Stimulated activated CD4-positive, alpha-beta T cell treated with anti-CD3 and anti-CD28 coated beads, Interleukin-4, amount 100 ng/mL, for 1 hour (primary cell): Measurements from ENCODE around the gene XRN1.
"Not testable (repeated sequence)": the region's sequence is repeated elsewhere in the genome, so short reads cannot be mapped to it uniquely, and the experiment has no call there.

ENCODE experiments used
- DNase-seq: peaks from one replicate; pipeline ENCODE4 v3.0.0-alpha.2; 2020

The XRN1 gene

GRCh38 chr3:142436951-142437585, 10.8 kb downstream of the XRN1 start:
- DNase-seq = no peak

DNA sequence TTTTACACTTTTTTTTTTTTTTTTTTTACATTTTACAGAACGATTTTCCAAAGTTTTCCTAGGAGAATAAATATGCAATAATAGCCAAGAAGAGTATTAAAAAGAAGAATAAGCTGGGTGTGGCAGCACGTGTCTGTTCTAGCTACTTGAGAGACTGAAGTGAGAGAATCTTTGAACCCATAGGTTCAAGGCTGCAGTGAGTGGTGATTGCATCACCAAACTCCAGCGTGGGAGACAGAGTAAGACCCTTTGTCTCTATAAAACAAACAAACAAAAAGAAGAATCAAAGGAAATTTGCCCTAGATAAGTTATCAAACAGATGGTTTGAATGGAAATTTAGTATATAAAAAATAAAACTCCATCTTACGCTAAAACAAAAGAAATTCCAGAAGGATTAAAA, 13.3 kb downstream of the XRN1 start:
- DNase-seq = no peak

GRCh38 chr3:142433110-142433509, 14.7 kb downstream of the XRN1 start:
- no peak for DNase-seq

GRCh38 chr3:142429582-142429981, 18.3 kb downstream of the XRN1 start:
- DNase-seq = no peak

DNA sequence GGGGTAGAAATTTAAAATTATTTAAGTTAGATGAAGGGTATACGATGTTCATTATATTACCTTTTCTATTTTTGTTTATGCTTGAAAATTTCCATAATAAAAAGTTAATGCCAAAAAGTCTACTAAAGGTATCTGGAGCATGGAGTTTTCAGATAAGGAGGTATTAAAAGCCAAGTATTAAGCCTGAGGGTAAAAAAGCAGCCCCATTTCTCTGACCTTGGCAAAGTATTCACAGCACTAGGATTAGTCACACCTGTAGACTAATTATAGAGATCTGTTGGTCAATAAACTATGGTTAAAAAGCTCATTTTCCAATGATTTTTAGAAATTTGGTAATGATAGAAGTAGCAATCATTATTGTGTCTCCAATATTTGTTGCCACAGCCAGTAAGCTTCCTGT, 23.1 kb downstream of the XRN1 start:
- DNase-seq = no peak

DNA sequence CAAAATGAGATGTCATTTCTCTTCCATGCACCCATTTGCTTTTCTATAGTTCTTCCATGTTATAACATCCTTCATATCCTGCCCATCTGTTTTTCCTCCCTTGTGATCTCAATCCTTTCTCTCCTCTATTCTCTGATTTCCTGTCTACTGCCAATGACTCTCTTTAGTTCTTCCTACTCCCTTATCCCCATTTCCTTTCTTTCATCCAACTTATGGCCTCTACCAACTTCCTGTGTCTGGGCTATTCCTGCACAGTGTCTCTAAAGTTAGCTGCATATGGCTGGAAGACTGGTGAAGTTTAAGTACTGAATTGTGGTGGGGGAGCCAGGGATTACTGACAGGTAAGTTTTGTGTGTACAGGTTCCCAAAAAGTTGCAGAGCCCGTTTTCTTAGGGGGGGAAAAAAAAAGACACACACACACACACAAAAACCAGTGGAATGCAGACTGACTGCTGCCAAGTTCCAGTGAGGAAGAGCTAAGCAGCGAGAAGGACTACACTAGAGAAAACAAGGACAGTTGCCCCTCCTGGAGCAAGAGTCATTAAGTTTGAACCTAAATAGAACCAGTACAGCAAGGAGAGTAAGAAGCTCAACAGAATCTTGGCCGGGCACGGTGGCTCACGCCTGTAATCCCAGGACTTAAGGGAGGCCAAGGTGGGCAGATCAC, 28.8 kb downstream of the XRN1 start:
- no peak for DNase-seq

- no peak for DNase-seq
These were observed 30.5 kb downstream of the XRN1 start for GRCh38 chr3:142417302-142417701.

- not testable (repeated sequence) for DNase-seq
These were observed 47.3 kb downstream of the XRN1 start for GRCh38 chr3:142400537-142400936.

DNA sequence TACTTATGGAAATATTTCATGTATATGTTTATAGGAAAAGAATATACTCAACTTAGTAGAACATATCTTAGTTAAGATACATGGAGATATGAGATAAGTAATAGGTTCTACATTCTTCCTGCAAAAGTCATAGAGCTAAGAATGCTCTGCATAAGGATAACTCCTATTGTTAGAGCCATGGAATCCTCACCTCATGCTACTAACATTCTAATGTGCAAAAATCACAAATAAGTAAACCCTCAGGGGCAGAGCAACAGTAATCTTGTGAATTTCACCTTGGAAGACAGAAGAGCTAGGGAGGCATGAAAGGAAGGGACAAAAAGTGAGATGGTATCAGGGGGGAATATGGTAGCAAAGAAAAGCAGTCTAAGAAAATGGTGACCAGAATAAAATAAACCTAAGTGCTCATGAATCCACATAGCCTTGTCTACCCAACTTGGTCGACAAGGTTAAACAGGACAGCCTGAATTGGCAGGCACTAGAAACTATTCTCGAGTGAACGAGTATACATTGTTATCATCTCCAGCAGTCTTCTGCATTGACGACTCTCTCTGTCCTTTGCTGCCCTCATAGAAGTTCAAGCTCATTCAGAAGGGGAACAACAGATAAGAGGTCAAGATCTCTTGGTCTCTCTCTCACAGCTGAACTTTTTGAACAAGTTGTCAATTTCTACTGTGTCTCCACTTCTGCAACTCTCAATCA, 52.8 kb downstream of the XRN1 start:
- no peak for DNase-seq

- no peak for DNase-seq
These were observed 62.8 kb downstream of the XRN1 start for GRCh38 chr3:142385078-142385477.

- DNase-seq = no peak
These were observed 73.2 kb downstream of the XRN1 start for GRCh38 chr3:142374687-142375086.

DNA sequence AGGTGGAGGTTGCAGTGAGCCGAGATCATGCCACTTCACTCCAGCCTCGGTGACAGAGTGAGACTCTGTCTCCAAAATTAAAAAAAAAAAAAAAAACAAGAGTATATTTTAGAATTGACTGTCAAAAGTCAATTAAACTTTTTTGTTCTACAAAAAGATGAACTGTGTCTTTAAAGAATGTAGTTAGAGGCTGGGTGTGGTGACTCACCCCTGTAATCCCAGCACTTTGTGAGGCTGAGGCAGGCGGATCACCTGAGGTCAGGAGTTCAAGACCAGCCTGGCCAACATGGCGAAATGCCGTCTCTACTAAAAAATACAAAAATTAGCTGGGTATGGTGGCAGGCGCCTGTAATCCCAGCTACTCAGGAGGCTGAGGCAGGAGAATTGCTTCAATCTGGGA, 78.3 kb downstream of the XRN1 start:
- DNase-seq = not testable (repeated sequence)

- DNase-seq = no peak
These were observed 81.4 kb downstream of the XRN1 start for GRCh38 chr3:142366434-142366833.

- no peak for DNase-seq
These were observed 83.8 kb downstream of the XRN1 start for GRCh38 chr3:142363936-142364467.

GRCh38 chr3:142363433-142363832, 84.4 kb downstream of the XRN1 start:
- DNase-seq = not testable (repeated sequence)

DNA sequence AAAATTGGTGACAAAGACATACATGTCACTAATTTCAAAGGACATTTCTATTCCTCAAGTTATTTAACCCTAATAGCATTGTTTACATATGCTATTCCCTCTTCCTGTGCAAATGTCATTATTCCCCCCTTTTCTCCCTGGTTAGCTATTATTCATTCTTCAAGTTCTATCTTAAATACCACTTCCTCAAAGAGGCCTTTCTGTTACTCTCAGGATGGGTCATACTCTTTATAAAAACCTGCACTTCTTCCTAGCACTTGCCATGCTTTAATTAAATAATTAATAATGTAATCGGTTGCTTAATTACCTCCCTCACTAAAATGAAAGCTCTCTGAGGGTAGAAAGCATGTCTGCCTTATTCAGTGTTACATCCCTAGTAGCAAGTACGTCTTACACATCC, 88.5 kb downstream of the XRN1 start:
- no peak for DNase-seq

DNA sequence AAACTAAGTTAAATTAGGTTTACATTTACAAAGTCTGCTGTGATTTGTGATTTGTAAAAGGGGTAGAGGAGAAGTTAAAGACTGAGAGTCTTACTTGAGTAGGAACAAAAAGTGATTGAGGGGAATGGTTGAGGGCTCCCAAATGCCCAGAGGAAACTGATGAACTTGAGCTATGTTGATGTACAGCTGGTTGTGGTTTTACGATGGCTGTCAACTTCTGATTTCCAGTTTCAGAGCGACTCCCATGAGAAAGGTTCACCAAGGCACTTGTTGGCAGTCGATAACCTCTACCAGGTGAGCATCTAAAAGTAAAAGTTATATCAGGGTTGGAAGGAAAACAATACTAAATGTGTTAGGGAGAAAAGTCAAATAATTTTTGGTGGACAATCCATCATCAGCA, 91.0 kb downstream of the XRN1 start:
- DNase-seq = no peak

- no peak for DNase-seq
These were observed 92.1 kb downstream of the XRN1 start for GRCh38 chr3:142355692-142356091.

DNA sequence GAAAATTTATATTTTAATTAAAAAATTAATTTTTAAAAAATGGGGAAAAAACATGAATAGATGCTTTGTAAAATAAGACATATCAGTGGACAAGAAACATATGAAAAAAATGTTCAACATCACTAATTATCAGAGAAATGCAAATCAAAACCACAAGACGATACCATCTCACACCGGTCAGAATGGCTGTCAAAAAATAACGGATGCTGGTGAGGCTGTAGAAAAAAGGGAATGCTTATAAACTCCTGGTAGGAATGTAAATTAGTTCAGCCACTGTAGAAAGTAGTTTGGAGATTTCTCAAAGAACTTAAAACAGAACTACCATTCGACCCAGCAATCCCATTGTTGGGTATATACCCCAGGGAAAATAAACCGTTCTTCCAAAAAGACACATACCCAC, 93.8 kb downstream of the XRN1 start:
- no peak for DNase-seq

- DNase-seq = no peak
These were observed 94.3 kb downstream of the XRN1 start for GRCh38 chr3:142353571-142353970.

DNA sequence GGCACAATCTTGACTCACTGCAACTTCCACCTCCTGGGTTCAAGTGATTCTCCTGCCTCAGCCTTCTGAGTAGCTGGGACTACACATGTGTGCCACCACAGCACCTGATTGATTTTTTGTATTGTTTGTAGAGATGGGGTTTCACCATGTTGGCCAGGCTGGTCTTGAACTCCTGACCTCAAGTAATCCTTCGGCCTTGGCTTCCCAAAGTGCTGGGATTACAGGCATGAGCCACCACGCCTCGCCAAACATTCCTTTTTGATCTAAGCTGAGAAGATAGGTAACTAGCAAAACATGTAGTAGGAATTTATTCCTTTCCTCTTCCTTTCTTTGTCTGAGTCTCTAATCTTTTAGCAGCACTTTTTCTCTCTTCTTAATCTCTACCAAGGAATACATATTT, 95.1 kb downstream of the XRN1 start:
- DNase-seq = not testable (repeated sequence)

DNA sequence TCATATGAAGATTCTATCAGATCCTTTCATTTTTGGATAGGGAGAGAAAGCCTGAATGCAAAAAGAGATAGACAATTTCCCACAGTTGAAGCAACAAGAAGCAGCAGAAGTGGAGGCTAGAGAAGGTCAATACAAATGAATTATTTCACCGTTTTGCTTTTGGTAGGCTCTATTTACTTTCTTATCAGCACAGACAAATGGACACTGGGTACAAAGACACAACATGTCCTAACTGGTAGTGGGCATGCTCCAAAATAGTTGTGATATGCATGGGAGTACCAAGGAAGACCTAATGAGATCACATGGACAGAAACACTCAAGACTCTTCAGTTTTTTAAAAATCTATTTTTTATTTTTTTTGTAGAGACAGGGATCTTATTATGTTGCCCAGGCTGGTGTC, 99.4 kb downstream of the XRN1 start:
- DNase-seq = no peak

- DNase-seq = no peak
These were observed 109.8 kb downstream of the XRN1 start for GRCh38 chr3:142337994-142338393.

DNA sequence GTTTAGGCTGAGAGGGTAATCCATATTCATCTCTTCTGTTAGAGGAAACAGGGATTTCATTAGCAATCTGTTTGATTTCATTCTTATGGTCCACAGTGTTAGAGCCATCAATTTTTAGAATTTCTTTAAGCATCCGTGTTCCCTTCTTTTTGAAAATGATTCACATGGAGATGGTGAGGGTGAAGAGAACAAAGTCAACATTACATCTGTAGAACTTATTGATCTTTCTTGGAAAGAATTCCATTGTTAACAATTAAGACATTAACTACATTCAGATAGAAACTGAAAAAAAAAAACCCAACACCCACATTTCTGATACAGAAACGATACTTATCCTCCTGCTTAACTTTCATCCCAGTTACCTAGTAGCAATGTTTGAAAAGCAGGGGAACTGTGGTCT, 115.4 kb downstream of the XRN1 start:
- no peak for DNase-seq
